Hippocampal formation (tissue), 2 donors: ENCODE data around the gene OR5A2.
"Not testable (repeated sequence)": the region's sequence is repeated elsewhere in the genome, so short reads cannot be mapped to it uniquely, and the experiment has no call there.

Experiments used
- DNase-seq, 2 donors: peaks; one replicate each; lab custom pipeline; 2025; lab: John Stamatoyannopoulos, UW

The OR5A2 gene

DNA sequence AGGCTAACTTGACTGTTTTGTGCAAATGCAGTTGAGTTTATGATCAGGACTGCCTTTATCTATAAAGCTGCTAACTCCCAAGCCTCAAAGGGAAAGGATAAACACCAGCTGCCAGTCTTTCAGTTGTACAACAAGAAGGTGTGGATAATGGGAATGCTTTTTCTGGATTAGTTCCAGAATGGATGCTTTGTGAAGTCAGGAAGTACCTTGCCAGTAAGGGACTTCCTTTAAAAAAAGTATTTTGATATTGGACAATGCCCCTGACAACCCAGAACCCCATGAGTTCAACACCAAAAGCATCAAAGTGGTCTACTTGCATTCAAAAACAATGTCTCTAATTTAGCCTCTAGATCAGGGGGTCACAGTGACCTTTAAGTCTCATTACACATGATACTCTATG is 32.0 kb downstream of the OR5A2 start:
- DNase-seq, result no peak

DNA sequence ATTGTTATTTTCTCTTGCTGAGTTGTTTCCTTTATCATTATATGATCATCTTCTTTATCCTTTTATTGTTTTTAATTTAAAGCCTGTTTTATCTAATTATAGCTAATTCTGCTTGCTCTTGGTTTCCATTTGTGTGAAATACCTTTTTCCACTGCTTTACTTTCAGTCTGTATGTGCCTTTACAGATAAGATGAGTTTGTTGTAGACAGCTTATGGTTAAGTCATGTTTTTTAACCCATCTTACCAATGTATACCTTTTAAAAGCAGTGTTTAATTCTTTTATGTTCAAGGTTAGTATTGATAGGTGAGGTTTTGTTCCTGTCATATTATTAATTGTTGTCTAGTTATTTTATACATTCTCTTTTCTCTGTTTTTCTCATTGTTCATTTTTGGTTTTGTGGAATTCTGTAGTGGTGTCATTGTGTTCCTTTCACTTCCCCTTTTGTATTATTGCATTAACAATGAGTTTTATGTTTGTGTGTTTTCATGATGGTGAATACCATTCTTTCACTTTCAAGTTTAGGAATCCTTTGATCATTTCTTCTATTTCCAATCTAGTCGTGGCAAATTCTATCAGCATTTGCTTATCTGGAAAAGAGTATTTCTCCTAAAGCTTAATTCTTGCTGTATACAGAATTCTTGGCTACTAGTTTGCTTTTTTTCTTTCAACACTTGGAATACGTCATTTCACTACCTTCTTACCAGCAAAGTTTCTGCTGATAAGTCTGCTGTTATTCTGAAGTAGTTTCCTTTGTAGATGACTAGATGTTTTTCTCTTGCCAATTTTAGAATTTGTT is 45.8 kb downstream of the OR5A2 start:
- DNase-seq, result no peak

DNA sequence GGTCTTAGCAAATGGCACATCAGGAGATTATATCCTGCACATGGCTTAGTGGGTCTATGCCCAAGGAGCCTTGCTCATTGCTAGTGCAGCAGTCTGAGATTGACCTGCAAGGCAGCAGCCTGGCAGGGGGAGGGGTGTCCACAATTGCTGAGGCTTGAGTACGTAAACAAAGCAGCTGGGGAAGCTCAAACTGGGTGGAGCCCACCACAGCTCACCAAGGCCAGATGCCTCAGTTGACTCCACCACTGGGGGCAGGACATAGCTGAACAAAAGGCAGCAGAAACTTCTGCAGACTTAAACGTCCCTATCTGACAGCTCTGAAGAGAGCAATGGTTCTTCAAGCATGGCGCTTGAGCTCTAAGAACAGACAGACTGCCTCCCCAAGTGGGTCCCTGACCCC is 53.9 kb downstream of the OR5A2 start:
- DNase-seq, result not testable (repeated sequence)

DNA sequence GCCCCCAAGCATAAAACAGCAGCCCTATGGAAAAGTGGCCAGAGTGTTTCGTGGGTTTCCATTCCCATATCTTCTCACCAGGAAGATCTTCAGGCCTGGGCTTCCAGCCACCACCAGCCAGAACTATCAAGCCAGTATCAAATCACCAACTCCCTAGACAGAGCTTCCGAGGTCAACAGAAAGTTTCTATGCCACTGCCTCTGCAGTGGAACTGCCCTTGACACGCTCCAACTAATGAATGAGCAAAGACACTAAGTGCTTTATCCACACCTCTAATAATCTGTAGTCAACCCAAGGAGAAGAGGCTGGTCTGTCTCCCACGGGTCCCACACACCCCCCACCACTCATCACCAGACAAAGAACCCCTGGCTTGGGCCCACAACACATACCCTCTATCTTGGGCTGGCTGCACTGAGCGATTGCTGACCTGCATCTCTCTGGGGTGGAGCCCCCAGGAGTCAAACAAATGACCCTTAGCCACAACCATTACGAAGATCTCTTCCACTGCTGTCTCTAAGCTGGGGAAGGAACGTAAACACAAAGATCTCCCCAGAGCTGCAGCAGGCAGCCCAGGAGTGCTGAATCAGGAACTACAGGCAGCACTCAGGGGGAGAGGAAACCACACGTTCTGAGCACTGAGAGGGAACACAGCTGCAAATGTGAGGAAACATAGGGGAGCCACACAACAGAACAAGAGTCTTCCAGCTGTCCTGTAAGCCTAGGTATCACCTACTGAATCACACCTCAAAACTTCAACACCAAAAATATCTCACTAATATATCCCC is 57.8 kb downstream of the OR5A2 start:
- DNase-seq, result no peak
